SJCRH30 (cell line): ENCODE measurements around the gene ACVR1. TPM values are rescaled to one million over a fixed set of nuclear protein-coding genes. Genes with fewer than 3 reads are reported as not detected.
"Not testable (repeated sequence)": the region's sequence is repeated elsewhere in the genome, so short reads cannot be mapped to it uniquely, and the experiment has no call there.

Experiments
- DNase-seq, 2 experiments: peaks; one replicate each; pipeline ENCODE4 v3.0.0-alpha.2; 2015 to 2020
- H3K27ac ChIP-seq: fragments of 250-450 bp; sonication (Bioruptor Pico); 2 replicates; pipeline ENCODE4 v1.5.1; 2020; ENCODE audit warnings: mild to moderate bottlenecking, moderate library complexity
- H3K27me3 ChIP-seq: fragments of 250-450 bp; sonication (Bioruptor Pico); 2 replicates; pipeline ENCODE4 v1.5.1; 2020; ENCODE audit warnings: mild to moderate bottlenecking, moderate library complexity
- H3K36me3 ChIP-seq: fragments of 250-450 bp; sonication (Bioruptor Pico); 2 replicates; pipeline ENCODE4 v1.5.1; 2020; ENCODE audit warnings: mild to moderate bottlenecking, moderate library complexity
- H3K4me1 ChIP-seq: fragments of 250-450 bp; sonication (Bioruptor Pico); 2 replicates; pipeline ENCODE4 v1.5.1; 2020; ENCODE audit warnings: mild to moderate bottlenecking, moderate library complexity
- H3K4me3 ChIP-seq: fragments of 250-450 bp; sonication (Bioruptor Pico); 2 replicates; pipeline ENCODE4 v1.5.1; 2020; ENCODE audit warnings: mild to moderate bottlenecking, moderate library complexity
- H3K9me3 ChIP-seq: fragments of 250-450 bp; sonication (Bioruptor Pico); replicated peaks from 2 replicates; pipeline ENCODE4 v1.5.1; 2020; ENCODE audit warnings: mild to moderate bottlenecking, moderate library complexity
- total RNA-seq: library from RNA; depleted of rRNA; stranded (reverse); fragments of >200 nt; shearing (Covaris generic); gene quantifications from 2 replicates; pipeline ENCODE4 v1.2.3, GENCODE V29; 2014

ACVR1 gene
- total RNA-seq, 1 experiment from 2014 or later: 14.0 TPM

DNA sequence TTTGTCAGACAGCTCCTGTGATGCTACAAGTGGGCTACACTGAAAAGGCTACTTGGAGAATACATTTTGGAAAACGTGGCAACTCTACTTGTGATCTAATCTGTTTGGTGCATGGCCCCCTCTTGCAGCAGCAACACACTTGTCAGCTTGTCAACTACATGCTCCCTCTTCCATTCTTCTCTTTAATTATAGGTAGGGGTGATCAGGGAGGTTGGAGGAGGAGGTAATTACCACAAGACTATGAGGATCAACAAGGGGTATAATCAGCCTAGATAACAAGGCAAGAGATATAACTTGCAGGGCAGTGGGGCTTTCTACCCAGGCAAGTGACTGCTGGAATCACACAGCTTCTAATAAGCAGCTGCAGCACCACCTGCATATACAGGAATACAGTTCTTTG is 104.9 kb downstream of the ACVR1 start:
- Histone ChIP-seq H3K27ac (no peak overlapping the region), H3K27me3 (no peaks in the 10 kb centered on the region), H3K4me1 (no peaks in the 10 kb centered on the region), H3K4me3 (no peak overlapping the region), H3K36me3 (peaks cover 18% of the 10 kb centered on the region), H3K9me3 (no peaks in the 10 kb centered on the region)
- no peak for DNase-seq

DNA sequence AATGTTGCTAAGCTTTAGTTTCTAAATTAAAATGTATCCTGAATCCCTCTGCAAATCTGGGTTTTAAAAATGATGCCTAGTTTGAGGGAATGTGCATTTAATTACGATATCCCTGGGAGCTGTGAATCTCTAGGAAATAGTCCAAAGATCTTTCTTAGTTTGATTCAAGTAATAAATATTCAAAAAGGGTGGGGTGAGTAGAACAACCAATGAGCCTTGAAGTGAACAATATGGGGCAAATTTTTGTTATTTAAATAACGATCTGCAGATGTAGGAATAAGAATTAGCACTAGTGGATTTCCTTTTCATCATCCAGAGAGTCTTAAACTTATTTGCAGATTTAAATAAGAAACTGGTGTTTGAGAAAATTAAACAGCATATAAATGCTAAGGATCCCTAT is 106.3 kb downstream of the ACVR1 start:
- H3K4me3 ChIP-seq: no peak overlapping the region
- no peak overlapping the region for H3K27ac ChIP-seq
- DNase-seq: no peak
- no peaks in the 10 kb centered on the region for H3K9me3 ChIP-seq
- peaks cover 29% of the 10 kb centered on the region for H3K36me3 ChIP-seq
- no peaks in the 10 kb centered on the region for H3K27me3 ChIP-seq
- H3K4me1 ChIP-seq: no peaks in the 10 kb centered on the region

DNA sequence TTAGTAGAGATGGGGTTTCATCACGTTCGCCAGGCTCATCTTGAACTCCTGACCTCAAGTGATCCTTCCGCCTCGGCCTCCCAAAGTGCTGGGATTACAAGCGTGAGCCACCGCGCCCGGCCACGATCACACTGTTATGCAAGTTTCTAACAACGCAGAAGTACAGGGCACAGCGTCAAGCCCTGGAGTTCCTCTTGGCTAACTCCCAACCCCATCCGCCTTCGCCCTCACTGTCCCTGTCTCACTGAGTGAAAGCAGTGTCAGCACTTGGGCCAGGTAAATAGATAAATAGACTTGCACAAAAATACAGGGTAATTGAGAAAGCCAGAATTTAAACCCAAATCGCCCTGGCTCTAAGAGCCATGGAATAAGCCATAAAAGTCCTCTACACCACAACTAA is 111.7 kb downstream of the ACVR1 start:
- Histone ChIP-seq H3K4me1 (no peaks in the 10 kb centered on the region), H3K27me3 (no peaks in the 10 kb centered on the region), H3K4me3 (no peak overlapping the region), H3K27ac (no peak overlapping the region), H3K36me3 (peaks cover 22% of the 10 kb centered on the region), H3K9me3 (no peaks in the 10 kb centered on the region)
- DNase-seq: no peak

DNA sequence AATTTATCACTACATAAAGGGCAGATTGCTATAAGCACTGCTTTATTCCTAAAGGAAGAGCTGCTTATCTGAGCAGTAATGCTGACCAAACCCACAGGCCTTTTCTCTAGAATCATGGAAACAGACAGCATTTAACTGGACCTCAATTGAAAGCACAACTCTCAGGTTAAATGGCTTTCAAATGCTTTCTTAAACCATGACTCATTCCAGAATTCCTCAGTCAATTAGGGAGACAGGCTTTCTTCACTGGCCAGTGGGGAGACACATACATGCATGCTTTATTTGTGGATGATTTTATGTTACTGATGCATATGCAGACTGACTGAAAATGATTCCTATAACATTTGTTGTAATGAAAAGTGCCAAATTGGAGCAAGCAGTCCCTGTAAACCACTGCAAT is 114.6 kb downstream of the ACVR1 start:
- no peak overlapping the region for H3K27ac ChIP-seq
- peaks cover 31% of the 10 kb centered on the region for H3K36me3 ChIP-seq
- peaks cover 4% of the 10 kb centered on the region; the same call in 1 of the 2 replicates for H3K9me3 ChIP-seq
- DNase-seq: no peak
- H3K27me3 ChIP-seq: no peaks in the 10 kb centered on the region
- H3K4me3 ChIP-seq: no peak overlapping the region
- no peaks in the 10 kb centered on the region for H3K4me1 ChIP-seq

DNA sequence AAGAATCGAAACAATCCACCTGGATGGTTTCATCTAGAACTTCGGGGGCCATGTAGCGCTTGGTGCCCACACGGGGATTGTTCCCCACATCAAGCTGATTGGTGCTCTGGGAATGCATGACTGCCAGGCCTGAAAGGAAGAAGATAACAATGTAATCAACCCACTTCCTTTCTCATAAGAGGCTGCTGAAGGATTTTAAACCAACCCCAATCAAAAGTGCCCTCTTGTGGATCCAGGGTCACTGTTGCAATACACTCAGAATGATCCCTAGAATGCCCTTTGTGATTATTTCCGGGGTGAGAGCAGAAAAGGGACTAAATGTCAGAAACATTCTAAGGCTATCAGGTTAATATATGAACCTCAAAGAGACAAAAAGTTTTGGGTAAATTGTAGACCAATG is 115.2 kb downstream of the ACVR1 start:
- no peak overlapping the region for H3K27ac ChIP-seq
- no peak overlapping the region for H3K4me3 ChIP-seq
- H3K4me1 ChIP-seq: no peaks in the 10 kb centered on the region
- peaks cover 26% of the 10 kb centered on the region for H3K36me3 ChIP-seq
- H3K9me3 ChIP-seq: peaks cover 4% of the 10 kb centered on the region; the same call in 1 of the 2 replicates
- peak in 1 of 2 experiments; percentile 23 for DNase-seq
- no peaks in the 10 kb centered on the region for H3K27me3 ChIP-seq

DNA sequence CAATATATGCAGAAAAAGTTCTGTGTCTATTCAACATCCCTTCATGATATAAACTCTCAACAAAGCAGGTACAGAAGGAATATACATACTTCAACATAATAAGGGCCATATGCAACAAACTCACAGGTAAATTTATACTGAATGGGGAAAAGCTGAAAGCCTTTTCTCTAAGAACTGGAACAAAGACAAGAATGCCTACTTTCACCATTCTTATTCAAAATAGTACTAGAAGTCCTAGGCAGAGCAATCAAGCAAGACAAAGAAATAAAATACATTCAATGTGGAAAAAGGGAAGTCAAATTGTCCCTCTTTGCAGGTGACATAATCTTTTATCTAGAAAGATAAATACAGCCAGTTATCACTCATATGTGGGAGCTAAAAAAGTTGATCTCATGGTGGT is 116.3 kb downstream of the ACVR1 start:
- no peak for DNase-seq
- peaks cover 23% of the 10 kb centered on the region for H3K36me3 ChIP-seq

DNA sequence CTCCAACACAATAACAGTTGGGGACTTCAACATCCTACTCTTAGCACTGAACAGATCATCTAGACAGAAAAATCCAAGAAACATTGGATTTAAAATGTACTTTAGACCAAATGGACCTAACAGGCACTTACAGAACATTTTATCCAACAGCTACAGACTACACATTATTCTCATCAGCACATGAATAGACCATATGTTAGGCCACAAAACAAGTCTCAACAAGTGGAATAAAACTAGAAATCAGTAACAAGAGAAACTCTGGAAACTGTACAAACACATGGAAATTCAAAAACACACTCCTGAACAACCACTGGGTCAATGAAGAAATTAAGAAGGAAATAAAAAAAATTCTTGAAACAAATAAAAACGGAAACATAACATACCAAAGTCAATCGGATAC is 117.5 kb downstream of the ACVR1 start:
- no peaks in the 10 kb centered on the region for H3K4me1 ChIP-seq
- H3K27me3 ChIP-seq: no peaks in the 10 kb centered on the region
- H3K27ac ChIP-seq: no peak overlapping the region
- H3K4me3 ChIP-seq: no peak overlapping the region
- peaks cover 21% of the 10 kb centered on the region for H3K36me3 ChIP-seq
- DNase-seq: no peak
- peaks cover 4% of the 10 kb centered on the region for H3K9me3 ChIP-seq

More for the DNA sequence above, 116.3 kb downstream of the ACVR1 start:
- H3K27me3 ChIP-seq: no peaks in the 10 kb centered on the region
- no peaks in the 10 kb centered on the region for H3K4me1 ChIP-seq
- H3K27ac ChIP-seq: no peak overlapping the region
- peaks cover 4% of the 10 kb centered on the region for H3K9me3 ChIP-seq
- H3K4me3 ChIP-seq: no peak overlapping the region

DNA sequence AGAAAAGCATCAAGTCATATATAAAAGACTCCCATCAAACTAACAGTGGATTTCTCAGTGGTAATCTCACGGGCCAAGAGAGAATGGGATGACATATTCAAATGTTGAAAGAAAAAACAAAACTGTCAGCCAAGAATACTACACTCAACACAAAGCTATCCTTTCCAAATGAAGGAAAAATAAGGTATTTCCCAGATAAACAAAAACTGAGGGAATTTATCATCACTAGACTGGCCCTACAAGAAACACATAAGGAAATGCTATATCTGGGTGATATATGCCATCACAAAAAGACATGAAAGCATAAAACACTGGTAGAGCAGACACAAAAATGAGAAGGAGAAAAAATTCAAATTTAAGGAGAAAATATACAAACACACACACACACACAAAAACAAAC is 118.6 kb downstream of the ACVR1 start:
- peaks cover 21% of the 10 kb centered on the region for H3K36me3 ChIP-seq
- no peaks in the 10 kb centered on the region for H3K27me3 ChIP-seq
- no peaks in the 10 kb centered on the region for H3K4me1 ChIP-seq
- peaks cover 4% of the 10 kb centered on the region for H3K9me3 ChIP-seq
- no peak overlapping the region for H3K4me3 ChIP-seq
- DNase-seq: no peak
- H3K27ac ChIP-seq: no peak overlapping the region

DNA sequence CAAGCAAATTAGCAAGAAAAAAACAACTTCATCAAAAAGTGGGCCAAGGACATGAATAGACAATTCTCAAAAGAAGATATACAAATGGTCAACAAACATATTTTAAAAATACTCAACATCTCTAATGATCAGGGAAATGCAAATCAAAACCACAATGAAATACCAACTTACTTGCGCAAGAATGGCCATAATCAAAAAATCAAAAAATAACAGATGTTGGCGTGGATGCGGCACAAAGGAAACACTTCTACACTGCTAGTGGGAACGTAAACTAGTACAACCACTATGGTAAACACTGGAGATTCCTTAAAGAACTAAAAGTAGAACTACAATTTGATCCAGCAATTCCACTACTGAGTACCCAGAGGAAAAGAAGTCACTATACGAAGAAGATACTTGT is 119.7 kb downstream of the ACVR1 start:
- not testable (repeated sequence) for DNase-seq

DNA sequence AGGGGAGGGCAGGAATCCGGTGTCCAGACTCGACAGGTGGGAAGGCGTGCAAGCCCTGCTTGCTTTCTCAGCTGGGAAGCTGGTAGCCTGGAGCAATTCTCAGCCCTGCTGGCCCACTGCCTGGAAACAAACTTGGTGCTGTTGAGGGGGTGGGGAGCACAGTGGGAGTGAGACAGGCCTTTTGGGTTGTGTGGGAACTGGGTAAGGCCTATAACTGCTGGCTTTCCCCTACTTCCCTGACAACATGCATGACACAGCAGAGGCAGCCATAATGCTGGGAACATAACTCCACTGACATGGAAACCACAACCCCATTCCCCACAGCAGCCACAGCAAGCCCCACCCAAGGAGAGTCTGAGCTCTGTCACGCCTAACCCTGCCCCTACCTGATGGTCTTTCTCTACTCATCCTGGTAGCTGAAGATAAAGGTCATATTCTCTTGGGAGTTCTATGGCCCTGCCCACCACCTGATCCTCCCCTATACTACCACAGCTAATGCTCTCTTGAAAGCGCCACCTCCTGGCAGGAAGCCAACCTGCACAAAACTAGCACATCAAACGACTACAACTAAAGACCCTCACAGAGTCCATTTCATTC is 124.6 kb downstream of the ACVR1 start:
- Histone ChIP-seq H3K4me1 (peaks cover 38% of the 10 kb centered on the region), H3K9me3 (no peaks in the 10 kb centered on the region; the same call in 1 of the 2 replicates), H3K27ac (peak overlapping the region; percentile 87), H3K36me3 (peaks cover 8% of the 10 kb centered on the region), H3K27me3 (no peaks in the 10 kb centered on the region), H3K4me3 (peak overlapping the region; percentile 54)
- DNase-seq: peak; percentile 97

More for the DNA sequence above, 119.7 kb downstream of the ACVR1 start:
- not testable (repeated sequence) for H3K4me1 ChIP-seq, H3K4me3 ChIP-seq, H3K27me3 ChIP-seq, H3K9me3 ChIP-seq, H3K27ac ChIP-seq
- peaks cover 21% of the 10 kb centered on the region for H3K36me3 ChIP-seq

DNA sequence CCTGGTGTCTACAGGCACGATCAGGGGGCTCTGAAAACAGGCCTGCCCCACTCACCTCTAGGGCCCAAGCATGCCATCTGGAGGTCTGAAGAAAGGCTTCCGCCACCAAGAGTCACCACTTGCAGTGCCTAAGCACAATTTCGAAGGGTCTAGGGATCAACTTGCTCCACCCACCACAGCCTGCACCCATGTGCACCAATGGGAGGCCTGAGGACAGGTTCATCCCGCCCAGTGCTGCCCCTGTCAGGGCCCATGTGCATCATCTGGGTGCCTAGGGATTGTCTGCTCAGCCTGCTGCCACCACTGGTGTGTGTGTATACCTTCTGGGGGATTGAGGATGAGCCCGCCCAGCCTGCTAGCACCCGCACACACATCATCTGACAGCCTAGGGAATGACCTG is 126.4 kb downstream of the ACVR1 start:
- H3K4me3 ChIP-seq: no peak overlapping the region
- peak in 1 of 2 experiments; percentile 10 for DNase-seq
- no peaks in the 10 kb centered on the region for H3K9me3 ChIP-seq
- no peak overlapping the region for H3K27ac ChIP-seq
- peaks cover 2% of the 10 kb centered on the region; the same call in 1 of the 2 replicates for H3K36me3 ChIP-seq
- H3K4me1 ChIP-seq: peaks cover 38% of the 10 kb centered on the region
- H3K27me3 ChIP-seq: no peaks in the 10 kb centered on the region

DNA sequence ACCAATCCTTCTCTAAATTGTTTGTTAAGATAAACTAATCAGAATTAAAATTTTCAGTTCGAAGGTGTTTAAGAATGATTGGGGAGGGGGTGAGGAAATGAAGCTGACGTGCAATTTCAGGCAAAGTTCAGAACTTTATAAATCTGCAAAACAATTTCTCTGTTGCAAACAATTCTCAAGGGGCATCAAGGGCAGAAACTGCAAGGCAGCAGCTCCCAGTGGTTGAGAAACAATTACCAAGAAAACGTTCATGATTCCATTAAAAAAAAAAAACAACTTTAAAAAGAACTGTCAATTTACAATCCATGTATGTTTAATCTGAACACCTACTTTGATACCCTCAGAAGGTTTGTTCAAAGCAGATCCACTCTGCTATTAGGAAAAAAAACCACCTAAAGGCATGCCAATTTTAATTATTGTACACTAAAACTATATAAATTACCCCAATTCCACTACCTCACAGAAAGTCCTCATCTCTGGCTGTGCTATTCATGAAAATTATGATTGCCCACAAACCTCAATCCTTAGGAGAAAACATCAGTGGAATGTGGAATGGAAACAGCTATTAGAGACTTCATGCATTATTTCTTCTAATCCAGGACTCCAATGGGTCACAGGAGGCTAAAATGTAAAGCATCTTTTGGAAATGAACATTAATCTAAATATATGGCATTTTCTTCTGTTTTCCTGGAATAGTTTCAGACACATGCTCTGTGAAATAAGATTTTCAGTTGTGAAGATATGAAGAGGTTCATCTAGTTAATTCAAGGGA is 127.6 kb downstream of the ACVR1 start:
- no peaks in the 10 kb centered on the region for H3K27me3 ChIP-seq
- DNase-seq: no peak
- H3K27ac ChIP-seq: no peak overlapping the region
- H3K4me3 ChIP-seq: no peak overlapping the region
- peaks cover 38% of the 10 kb centered on the region for H3K4me1 ChIP-seq
- no peaks in the 10 kb centered on the region for H3K9me3 ChIP-seq
- H3K36me3 ChIP-seq: 0 out of 2 replicates have a peak, but pooled peaks cover 4% of the 10 kb centered on the region

DNA sequence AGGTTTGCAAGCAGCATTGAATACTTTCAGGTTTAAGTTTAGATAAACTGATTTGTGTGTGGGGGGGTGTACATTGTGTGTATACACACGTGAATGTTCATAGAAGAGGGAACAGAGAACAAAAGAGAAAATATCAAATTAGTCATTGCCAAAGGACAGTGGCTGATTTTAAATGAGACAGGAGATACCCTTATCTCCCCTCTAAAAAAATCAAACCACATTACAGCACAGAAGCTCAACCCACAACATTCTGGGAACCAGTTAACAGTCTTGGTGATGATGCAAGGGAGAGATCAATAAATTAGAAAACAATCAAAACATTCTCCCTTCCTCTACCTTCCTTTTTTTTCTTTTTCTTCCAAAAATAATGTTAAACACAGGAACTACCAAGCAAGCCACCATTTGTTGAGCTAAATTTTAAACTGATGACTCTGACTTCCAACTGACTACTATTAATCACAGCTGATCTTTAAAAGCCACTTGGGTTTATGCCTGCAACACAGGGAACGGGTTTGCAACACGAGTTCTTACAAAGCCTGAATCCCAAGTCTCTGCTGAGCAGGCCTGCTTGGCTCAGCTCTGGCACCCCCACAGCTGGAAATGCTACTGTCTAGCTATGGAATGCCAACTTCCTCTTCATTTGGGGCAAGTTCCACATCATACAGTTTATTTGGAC is 128.3 kb downstream of the ACVR1 start:
- peak; percentile 17 to 40 for DNase-seq
- Histone ChIP-seq H3K27me3 (no peaks in the 10 kb centered on the region), H3K4me1 (peaks cover 38% of the 10 kb centered on the region), H3K27ac (0 out of 2 replicates have a peak overlapping the region, but pooled peaks have one; percentile 4), H3K4me3 (no peak overlapping the region), H3K9me3 (no peaks in the 10 kb centered on the region), H3K36me3 (0 out of 2 replicates have a peak, but pooled peaks cover 4% of the 10 kb centered on the region)

DNA sequence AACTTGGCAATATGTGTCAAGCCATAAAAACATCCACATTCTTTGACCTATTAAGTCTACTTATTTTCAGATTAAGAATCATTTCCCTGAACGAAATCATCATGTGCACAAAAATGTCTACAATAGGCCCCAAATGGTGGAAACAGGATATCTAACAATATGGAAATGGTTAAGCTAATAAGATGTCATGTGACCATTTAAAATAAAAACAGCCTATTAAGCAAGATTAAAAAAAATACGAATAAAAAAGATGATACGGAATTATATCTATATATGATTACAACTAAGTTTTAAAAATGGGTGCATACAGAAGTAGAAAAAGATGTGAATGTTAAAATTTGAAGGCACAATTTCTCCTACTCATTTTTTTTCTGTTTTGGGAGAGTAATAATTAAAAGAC is 128.8 kb downstream of the ACVR1 start:
- no peaks in the 10 kb centered on the region for H3K9me3 ChIP-seq
- peaks cover 37% of the 10 kb centered on the region for H3K4me1 ChIP-seq
- no peak overlapping the region for H3K4me3 ChIP-seq
- H3K27ac ChIP-seq: no peak overlapping the region
- H3K36me3 ChIP-seq: 0 out of 2 replicates have a peak, but pooled peaks cover 4% of the 10 kb centered on the region
- DNase-seq: no peak
- no peaks in the 10 kb centered on the region for H3K27me3 ChIP-seq
